Vagina (tissue), 2 donors: ENCODE data around the gene EARS2. TPM values are rescaled to one million over a fixed set of nuclear protein-coding genes. Genes with fewer than 3 reads are reported as not detected.

Experiments
- DNase-seq, 2 donors: peaks; one replicate each; pipeline ENCODE4 v3.0.0-alpha.2; 2017; ENCODE audit errors: extremely low spot score in 2 of 2
- H3K27ac ChIP-seq: fragments of 200-600 bp; sonication (generic); one replicate; pipeline ENCODE4 v1.5.1; 2019
- H3K27me3 ChIP-seq: fragments of 200-600 bp; sonication (generic); one replicate; pipeline ENCODE4 v1.5.1; 2019
- H3K36me3 ChIP-seq, 2 donors: fragments of 200-600 bp; sonication (generic); one replicate each; pipeline ENCODE4 v1.5.1; 2017 to 2019
- H3K4me1 ChIP-seq: fragments of 200-600 bp; sonication (generic); one replicate; pipeline ENCODE4 v1.5.1; 2019
- H3K4me3 ChIP-seq, 2 donors: fragments of 200-600 bp; sonication (generic); 1 replicate in 1 of 2; 2 replicates in 1 of 2; pipeline ENCODE4 v1.5.1; 2016 to 2019
- H3K9me3 ChIP-seq: fragments of 200-600 bp; sonication (generic); one replicate; pipeline ENCODE4 v1.5.1; 2019
- CTCF ChIP-seq, 3 experiments: fragments of 450-650 bp in 2 of 3; fragments of 200-600 bp in 1 of 3; sonication (generic) in 1 of 3; IDR thresholded peaks; one replicate each; pipeline ENCODE4 v1.5.1; 2017 to 2019; ENCODE audit warnings: antibody characterized with exemption in 3 of 3, mild to moderate bottlenecking in 2 of 3, moderate library complexity in 2 of 3
- POLR2A ChIP-seq, 2 donors: fragments of 450-650 bp; IDR thresholded peaks; one replicate each; pipeline ENCODE4 v1.6.1; 2017; ENCODE audit warnings: antibody characterized with exemption in 2 of 2, mild to moderate bottlenecking in 2 of 2, moderate library complexity in 2 of 2
- POLR2AphosphoS5 ChIP-seq, 2 donors: sonication (generic); formaldehyde crosslinking; IDR thresholded peaks; one replicate each; pipeline ENCODE4 v1.9.0; 2017; ENCODE audit warnings: antibody characterized with exemption in 2 of 2, mild to moderate bottlenecking in 2 of 2, low read depth in 1 of 2; ENCODE audit not compliant: insufficient read depth in 1 of 2
- intact Hi-C: fragments of 100-400 bp; cut with DNase I; formaldehyde crosslinking; loops from one replicate; pipeline ENCODE4 v1.15.1; 2023
- total RNA-seq: library from RNA; depleted of rRNA; stranded (reverse); fragments of >200 nt; gene quantifications from one replicate; pipeline ENCODE4 v1.2.3, GENCODE V29; 2016

The EARS2 gene
- total RNA-seq, 1 donor from 2014 or later: 46.7 TPM

- H3K27ac ChIP-seq: no peak overlapping the region
- no peaks in the 10 kb centered on the region for H3K4me1 ChIP-seq
- no peak for DNase-seq
- no peaks in the 10 kb centered on the region for H3K27me3 ChIP-seq
- intact Hi-C loops: no loop called here
- no peak for TF ChIP-seq POLR2AphosphoS5 (IDR thresholded peaks at IDR 0.05; ENCODE audit: insufficient read depth in 1 of 2, low read depth in 1 of 2)
- TF ChIP-seq CTCF (IDR thresholded peaks at IDR 0.05): no peak
- no peak for TF ChIP-seq POLR2A (IDR thresholded peaks at IDR 0.05)
- no peaks in the 10 kb centered on the region for H3K9me3 ChIP-seq
- peaks cover 0 to 51% of the 10 kb centered on the region in 2 donors for H3K36me3 ChIP-seq
- H3K4me3 ChIP-seq: no peak overlapping the region
Observed at GRCh38 chr16:23575834-23576233, 18.7 kb upstream of the EARS2 start.

GRCh38 chr16:23573817-23574216 lies 16.7 kb upstream of the EARS2 start:
- no peak for TF ChIP-seq CTCF (IDR thresholded peaks at IDR 0.05)
- TF ChIP-seq POLR2A (IDR thresholded peaks at IDR 0.05): no peak
- no peak for TF ChIP-seq POLR2AphosphoS5 (IDR thresholded peaks at IDR 0.05; ENCODE audit: insufficient read depth in 1 of 2, low read depth in 1 of 2)
- no peaks in the 10 kb centered on the region for H3K27me3 ChIP-seq
- peaks cover 0 to 50% of the 10 kb centered on the region in 2 donors for H3K36me3 ChIP-seq
- H3K4me1 ChIP-seq: no peaks in the 10 kb centered on the region
- no peak overlapping the region for H3K4me3 ChIP-seq
- intact Hi-C loops: no loop called here
- H3K27ac ChIP-seq: no peak overlapping the region
- H3K9me3 ChIP-seq: no peaks in the 10 kb centered on the region
- DNase-seq: no peak

GRCh38 chr16:23572394-23572793 lies 15.2 kb upstream of the EARS2 start:
- peaks cover 0 to 53% of the 10 kb centered on the region in 2 donors for H3K36me3 ChIP-seq
- no peak for TF ChIP-seq POLR2AphosphoS5 (IDR thresholded peaks at IDR 0.05; ENCODE audit: insufficient read depth in 1 of 2, low read depth in 1 of 2)
- no peak for TF ChIP-seq CTCF (IDR thresholded peaks at IDR 0.05)
- TF ChIP-seq POLR2A (IDR thresholded peaks at IDR 0.05): no peak
- intact Hi-C loops: no loop called here
- no peaks in the 10 kb centered on the region for H3K9me3 ChIP-seq
- H3K27ac ChIP-seq: no peak overlapping the region
- H3K4me3 ChIP-seq: no peak overlapping the region
- no peaks in the 10 kb centered on the region for H3K4me1 ChIP-seq
- no peak for DNase-seq
- no peaks in the 10 kb centered on the region for H3K27me3 ChIP-seq

GRCh38 chr16:23571895-23572294 lies 14.7 kb upstream of the EARS2 start:
- Histone ChIP-seq H3K4me1 (no peaks in the 10 kb centered on the region), H3K36me3 (peaks cover 0 to 55% of the 10 kb centered on the region in 2 donors)
- intact Hi-C loops: no loop called here

More at GRCh38 chr16:23571895-23572294, 14.7 kb upstream of the EARS2 start:
- no peak overlapping the region for H3K4me3 ChIP-seq
- no peaks in the 10 kb centered on the region for H3K27me3 ChIP-seq
- no peak for TF ChIP-seq CTCF (IDR thresholded peaks at IDR 0.05)
- TF ChIP-seq POLR2A (IDR thresholded peaks at IDR 0.05): no peak
- no peak overlapping the region for H3K27ac ChIP-seq
- no peaks in the 10 kb centered on the region for H3K9me3 ChIP-seq
- DNase-seq: no peak
